Lower leg skin (tissue), 3 donors: ENCODE measurements around the gene CYB561D2.

Experiments used
- POLR2A ChIP-seq, 2 donors: fragments of 450-650 bp; IDR thresholded peaks; one replicate each; pipeline ENCODE4 v1.6.1; 2016 to 2017; ENCODE audit warnings: antibody characterized with exemption in 2 of 2, mild to moderate bottlenecking in 1 of 2, moderate library complexity in 1 of 2
- TF ChIP-seq, protein P1 (sequence below), 3 donors: fragments of 450-650 bp; IDR thresholded peaks; one replicate each; pipeline ENCODE4 v1.5.1; 2016; ENCODE audit warnings: antibody characterized with exemption in 3 of 3, mild to moderate bottlenecking in 3 of 3, moderate library complexity in 2 of 3

DNA sequence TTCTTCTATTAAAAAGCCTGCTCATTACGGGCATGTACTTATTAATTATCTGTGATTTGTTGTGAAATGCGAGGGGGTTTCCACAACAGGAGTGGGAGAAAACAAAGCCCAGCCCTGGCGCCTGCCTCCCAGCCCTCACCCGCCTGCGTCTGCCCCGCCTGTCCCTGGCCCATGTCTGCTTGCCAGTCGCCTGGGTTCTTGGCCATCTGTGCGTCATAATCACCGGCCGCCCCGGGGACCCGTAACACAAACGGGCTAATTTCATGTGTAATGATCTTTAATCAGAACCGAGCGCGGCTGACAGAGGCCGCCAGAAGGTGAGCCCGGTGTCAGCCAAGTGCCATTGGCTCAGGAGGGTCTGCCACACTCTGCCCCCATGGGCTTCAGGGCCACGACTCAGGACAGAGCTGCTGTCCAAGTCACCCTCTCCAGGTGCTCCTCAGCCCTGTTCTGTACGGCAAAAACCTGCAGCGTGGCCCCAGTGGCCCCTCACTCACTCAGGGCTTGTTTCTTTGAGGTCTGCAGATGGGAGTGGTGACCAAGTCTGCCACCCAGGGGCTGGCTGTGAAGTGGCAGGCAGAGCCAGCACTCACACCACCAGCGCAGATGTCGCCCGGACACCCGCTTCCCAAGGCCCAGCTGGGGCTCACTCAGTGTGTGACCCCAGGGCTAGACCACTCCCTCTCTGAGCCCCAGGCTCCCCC, 37.5 kb downstream of the CYB561D2 start:
- TF ChIP-seq, protein P1, sequence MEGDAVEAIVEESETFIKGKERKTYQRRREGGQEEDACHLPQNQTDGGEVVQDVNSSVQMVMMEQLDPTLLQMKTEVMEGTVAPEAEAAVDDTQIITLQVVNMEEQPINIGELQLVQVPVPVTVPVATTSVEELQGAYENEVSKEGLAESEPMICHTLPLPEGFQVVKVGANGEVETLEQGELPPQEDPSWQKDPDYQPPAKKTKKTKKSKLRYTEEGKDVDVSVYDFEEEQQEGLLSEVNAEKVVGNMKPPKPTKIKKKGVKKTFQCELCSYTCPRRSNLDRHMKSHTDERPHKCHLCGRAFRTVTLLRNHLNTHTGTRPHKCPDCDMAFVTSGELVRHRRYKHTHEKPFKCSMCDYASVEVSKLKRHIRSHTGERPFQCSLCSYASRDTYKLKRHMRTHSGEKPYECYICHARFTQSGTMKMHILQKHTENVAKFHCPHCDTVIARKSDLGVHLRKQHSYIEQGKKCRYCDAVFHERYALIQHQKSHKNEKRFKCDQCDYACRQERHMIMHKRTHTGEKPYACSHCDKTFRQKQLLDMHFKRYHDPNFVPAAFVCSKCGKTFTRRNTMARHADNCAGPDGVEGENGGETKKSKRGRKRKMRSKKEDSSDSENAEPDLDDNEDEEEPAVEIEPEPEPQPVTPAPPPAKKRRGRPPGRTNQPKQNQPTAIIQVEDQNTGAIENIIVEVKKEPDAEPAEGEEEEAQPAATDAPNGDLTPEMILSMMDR (IDR thresholded peaks at IDR 0.05): no peak
- TF ChIP-seq POLR2A (IDR thresholded peaks at IDR 0.05): no peak
